ENCODE data around the gene ICE1. TPM values are rescaled to one million over a fixed set of nuclear protein-coding genes. Genes with fewer than 3 reads are reported as not detected.

ICE1 gene
- total RNA-seq, 1 experiment from 2014 or later, result 30.6 TPM

DNA sequence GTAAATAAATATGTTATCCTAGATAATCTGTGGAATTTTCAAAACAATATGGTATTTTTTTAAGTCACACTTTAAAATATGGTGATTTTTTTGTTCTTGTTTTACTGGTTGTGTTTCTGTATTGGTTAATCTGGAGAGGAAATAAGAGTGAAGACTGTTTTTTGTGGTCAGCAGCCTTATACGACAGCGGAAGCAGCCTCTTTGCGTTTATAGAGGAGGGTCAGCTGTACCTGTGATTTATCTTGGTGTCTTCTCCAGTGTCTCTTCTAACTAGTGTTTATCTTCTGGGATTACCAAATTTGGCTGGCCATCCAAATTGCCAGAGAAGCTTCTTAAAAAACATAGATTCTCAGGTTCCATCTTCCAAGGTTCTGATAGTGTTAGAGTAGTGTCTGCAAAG, 58.7 kb downstream of the ICE1 start:
- H3K27ac Mint-ChIP-seq (ENCODE audit: unreplicated experiment), result no peak overlapping the region
- Histone ChIP-seq H3K27me3 (replicated peaks; ENCODE audit: control insufficient read depth, insufficient read depth, low read length) (no peaks in the 10 kb centered on the region), H3K36me3 (ENCODE audit: control insufficient read depth, insufficient read depth, low read length) (peaks cover 2% of the 10 kb centered on the region; the same call in 1 of the 2 replicates), H3K9me3 (no peaks in the 10 kb centered on the region), H3K4me1 (no peaks in the 10 kb centered on the region), H3K4me3 (ENCODE audit: low read depth, low read length) (no peak overlapping the region)
- no peaks in the 10 kb centered on the region for H3K4me1 Mint-ChIP-seq (ENCODE audit: low read depth, unreplicated experiment)
- peaks cover 40% of the 10 kb centered on the region for H3K36me3 Mint-ChIP-seq (ENCODE audit: insufficient read depth, unreplicated experiment)
- intact Hi-C loops (cut with micrococcal nuclease; ENCODE audit: unreplicated experiment), result no loop called here
- POLR2A ChIA-PET, result no interaction called here
- CTCF ChIA-PET, result no interaction called here
- no peak overlapping the region for H3K4me3 Mint-ChIP-seq (ENCODE audit: unreplicated experiment)
- no TSS peak for BruUV-seq (replicated peaks)
- no peak for DNase-seq
- TF ChIP-seq, protein P1, sequence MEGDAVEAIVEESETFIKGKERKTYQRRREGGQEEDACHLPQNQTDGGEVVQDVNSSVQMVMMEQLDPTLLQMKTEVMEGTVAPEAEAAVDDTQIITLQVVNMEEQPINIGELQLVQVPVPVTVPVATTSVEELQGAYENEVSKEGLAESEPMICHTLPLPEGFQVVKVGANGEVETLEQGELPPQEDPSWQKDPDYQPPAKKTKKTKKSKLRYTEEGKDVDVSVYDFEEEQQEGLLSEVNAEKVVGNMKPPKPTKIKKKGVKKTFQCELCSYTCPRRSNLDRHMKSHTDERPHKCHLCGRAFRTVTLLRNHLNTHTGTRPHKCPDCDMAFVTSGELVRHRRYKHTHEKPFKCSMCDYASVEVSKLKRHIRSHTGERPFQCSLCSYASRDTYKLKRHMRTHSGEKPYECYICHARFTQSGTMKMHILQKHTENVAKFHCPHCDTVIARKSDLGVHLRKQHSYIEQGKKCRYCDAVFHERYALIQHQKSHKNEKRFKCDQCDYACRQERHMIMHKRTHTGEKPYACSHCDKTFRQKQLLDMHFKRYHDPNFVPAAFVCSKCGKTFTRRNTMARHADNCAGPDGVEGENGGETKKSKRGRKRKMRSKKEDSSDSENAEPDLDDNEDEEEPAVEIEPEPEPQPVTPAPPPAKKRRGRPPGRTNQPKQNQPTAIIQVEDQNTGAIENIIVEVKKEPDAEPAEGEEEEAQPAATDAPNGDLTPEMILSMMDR (IDR thresholded peaks at IDR 0.05; ENCODE audit: insufficient read depth in 1 of 2, low read depth in 1 of 2, low read length in 1 of 2, severe bottlenecking in 1 of 2, unreplicated experiment in 1 of 2), result no peak
- no peaks in the 10 kb centered on the region for H3K9me3 Mint-ChIP-seq (ENCODE audit: unreplicated experiment)
- no peaks in the 10 kb centered on the region for H3K27me3 Mint-ChIP-seq (ENCODE audit: insufficient read depth, unreplicated experiment)

DNA sequence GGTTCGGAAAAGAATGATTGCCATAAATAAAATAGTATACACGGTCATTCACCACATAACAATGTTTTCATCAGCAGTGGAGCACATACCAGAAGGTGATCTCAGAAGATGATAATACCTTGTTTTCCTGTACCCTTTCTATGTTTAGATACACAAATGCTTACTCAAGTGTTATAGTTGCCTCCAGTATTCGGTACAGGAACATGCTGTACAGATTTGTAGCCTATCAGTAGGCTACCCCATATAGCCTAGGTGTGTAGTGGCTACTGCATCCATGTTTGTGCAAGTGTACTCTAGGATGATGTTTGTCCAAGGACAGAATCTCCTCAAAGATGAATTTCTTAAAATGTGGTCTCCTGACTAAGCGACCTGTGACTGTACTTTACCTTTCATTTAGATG, 59.2 kb downstream of the ICE1 start:
- no TSS peak for BruUV-seq (replicated peaks)
- H3K4me1 ChIP-seq, result no peaks in the 10 kb centered on the region
- Mint-ChIP-seq H3K4me1 (ENCODE audit: low read depth, unreplicated experiment) (no peaks in the 10 kb centered on the region), H3K36me3 (ENCODE audit: insufficient read depth, unreplicated experiment) (peaks cover 36% of the 10 kb centered on the region), H3K27me3 (ENCODE audit: insufficient read depth, unreplicated experiment) (no peaks in the 10 kb centered on the region), H3K4me3 (ENCODE audit: unreplicated experiment) (no peak overlapping the region), H3K9me3 (ENCODE audit: unreplicated experiment) (no peaks in the 10 kb centered on the region), H3K27ac (ENCODE audit: unreplicated experiment) (no peak overlapping the region)
- DNase-seq, result no peak
- H3K4me3 ChIP-seq (ENCODE audit: low read depth, low read length), result no peak overlapping the region
- ChIA-PET POLR2A (no interaction called here), CTCF (no interaction called here)
- H3K36me3 ChIP-seq (ENCODE audit: control insufficient read depth, insufficient read depth, low read length), result no peaks in the 10 kb centered on the region; the same call in 1 of the 2 replicates
- no peaks in the 10 kb centered on the region for H3K9me3 ChIP-seq
- intact Hi-C loops (cut with micrococcal nuclease; ENCODE audit: unreplicated experiment), result no loop called here
- TF ChIP-seq, protein P1 (IDR thresholded peaks at IDR 0.05; ENCODE audit: insufficient read depth in 1 of 2, low read depth in 1 of 2, low read length in 1 of 2, severe bottlenecking in 1 of 2, unreplicated experiment in 1 of 2), result no peak
- no peaks in the 10 kb centered on the region for H3K27me3 ChIP-seq (replicated peaks; ENCODE audit: control insufficient read depth, insufficient read depth, low read length)

DNA sequence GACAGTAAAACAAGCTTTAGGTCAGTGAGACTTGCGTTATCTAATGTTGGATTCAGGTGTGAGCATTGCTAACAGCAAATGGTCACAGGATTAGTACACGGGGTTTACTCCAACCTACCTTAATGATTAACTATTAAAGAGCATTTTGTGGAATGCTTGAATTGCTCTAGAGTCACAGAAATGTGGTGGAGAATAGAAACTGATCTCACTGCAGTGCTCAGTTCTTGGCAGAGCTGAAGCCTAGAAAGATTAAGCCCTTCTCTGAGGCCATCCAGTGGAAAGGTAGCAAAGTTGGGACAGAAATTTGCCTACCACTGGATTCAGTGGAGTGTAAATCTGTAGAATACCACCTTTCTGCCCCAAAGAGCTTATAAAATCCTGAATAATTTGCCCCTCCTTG, 60.9 kb downstream of the ICE1 start:
- Mint-ChIP-seq H3K4me1 (ENCODE audit: low read depth, unreplicated experiment) (no peaks in the 10 kb centered on the region), H3K27ac (ENCODE audit: unreplicated experiment) (no peak overlapping the region), H3K36me3 (ENCODE audit: insufficient read depth, unreplicated experiment) (peaks cover 20% of the 10 kb centered on the region), H3K9me3 (ENCODE audit: unreplicated experiment) (no peaks in the 10 kb centered on the region), H3K27me3 (ENCODE audit: insufficient read depth, unreplicated experiment) (no peaks in the 10 kb centered on the region), H3K4me3 (ENCODE audit: unreplicated experiment) (no peak overlapping the region)
- Histone ChIP-seq H3K36me3 (ENCODE audit: control insufficient read depth, insufficient read depth, low read length) (no peaks in the 10 kb centered on the region; the same call in 1 of the 2 replicates), H3K9me3 (no peaks in the 10 kb centered on the region), H3K4me1 (no peaks in the 10 kb centered on the region), H3K4me3 (ENCODE audit: low read depth, low read length) (no peak overlapping the region), H3K27me3 (replicated peaks; ENCODE audit: control insufficient read depth, insufficient read depth, low read length) (no peaks in the 10 kb centered on the region)
- intact Hi-C loops (cut with micrococcal nuclease; ENCODE audit: unreplicated experiment), result no loop called here
- no peak for DNase-seq
- ChIA-PET CTCF (no interaction called here), POLR2A (no interaction called here)
- no TSS peak for BruUV-seq (replicated peaks)
- TF ChIP-seq, protein P1 (IDR thresholded peaks at IDR 0.05; ENCODE audit: insufficient read depth in 1 of 2, low read depth in 1 of 2, low read length in 1 of 2, severe bottlenecking in 1 of 2, unreplicated experiment in 1 of 2), result no peak
